Central memory CD8-positive, alpha-beta T cell (primary cell): ENCODE measurements around the gene SLC16A1.

Experiments used
- ATAC-seq: fragments of 150-1000 bp; cut with Tn5 transposase; replicated peaks from 2 replicates; pipeline ENCODE4 v1.10.0; 2022; ENCODE audit warnings: mild to moderate bottlenecking, moderate FRiP score, moderate number of reproducible peaks; ENCODE audit not compliant: poor library complexity, severe bottlenecking; ENCODE audit errors: extremely low read depth
- DNase-seq, 2 donors: peaks; one replicate each; pipeline ENCODE4 v3.0.0; 2021; ENCODE audit warnings: low spot score in 2 of 2
- H3K27ac Mint-ChIP-seq: one replicate; pipeline ENCODE4 v1.8.0; 2022; ENCODE audit warnings: low read depth, mild to moderate bottlenecking, moderate library complexity, mixed read lengths
- H3K27me3 Mint-ChIP-seq: one replicate; pipeline ENCODE4 v1.8.0; 2022; ENCODE audit warnings: mixed read lengths
- H3K36me3 Mint-ChIP-seq: one replicate; pipeline ENCODE4 v1.8.0; 2022; ENCODE audit warnings: mild to moderate bottlenecking, moderate library complexity, mixed read lengths; ENCODE audit not compliant: insufficient read depth
- H3K4me1 Mint-ChIP-seq: one replicate; pipeline ENCODE4 v1.8.0; 2022; ENCODE audit warnings: mixed read lengths
- H3K4me3 Mint-ChIP-seq: one replicate; pipeline ENCODE4 v1.8.0; 2022; ENCODE audit warnings: mild to moderate bottlenecking, moderate library complexity, mixed read lengths
- H3K9me3 Mint-ChIP-seq: one replicate; pipeline ENCODE4 v1.8.0; 2022; ENCODE audit warnings: mixed read lengths

The SLC16A1 gene

GRCh38 chr1:112933820-112934571 lies 22.0 kb downstream of the SLC16A1 start:
- H3K4me3 Mint-ChIP-seq, result no peak overlapping the region
- ATAC-seq (no peak), DNase-seq (no peak)
- H3K27me3 Mint-ChIP-seq, result no peaks in the 10 kb centered on the region
- no peaks in the 10 kb centered on the region for H3K9me3 Mint-ChIP-seq
- H3K36me3 Mint-ChIP-seq, result peaks cover 2% of the 10 kb centered on the region
- no peaks in the 10 kb centered on the region for H3K4me1 Mint-ChIP-seq
- peak overlapping the region; percentile 21 for H3K27ac Mint-ChIP-seq

GRCh38 chr1:112929979-112930378 lies 26.0 kb downstream of the SLC16A1 start:
- no peaks in the 10 kb centered on the region for H3K9me3 Mint-ChIP-seq
- H3K36me3 Mint-ChIP-seq, result peaks cover 7% of the 10 kb centered on the region
- ATAC-seq (no peak), DNase-seq (no peak)
- no peaks in the 10 kb centered on the region for H3K27me3 Mint-ChIP-seq
- no peak overlapping the region for H3K4me3 Mint-ChIP-seq
- H3K27ac Mint-ChIP-seq, result no peak overlapping the region
- no peaks in the 10 kb centered on the region for H3K4me1 Mint-ChIP-seq

GRCh38 chr1:112927462-112927990 lies 28.5 kb downstream of the SLC16A1 start:
- Mint-ChIP-seq H3K27me3 (no peaks in the 10 kb centered on the region), H3K9me3 (no peaks in the 10 kb centered on the region), H3K27ac (no peak overlapping the region), H3K4me3 (no peak overlapping the region), H3K36me3 (peaks cover 7% of the 10 kb centered on the region), H3K4me1 (no peaks in the 10 kb centered on the region)
- ATAC-seq (no peak), DNase-seq (no peak)

- peaks cover 7% of the 10 kb centered on the region for H3K36me3 Mint-ChIP-seq
- no peak overlapping the region for H3K4me3 Mint-ChIP-seq
- no peaks in the 10 kb centered on the region for H3K9me3 Mint-ChIP-seq
- ATAC-seq (no peak), DNase-seq (no peak)
- no peaks in the 10 kb centered on the region for H3K27me3 Mint-ChIP-seq
- no peaks in the 10 kb centered on the region for H3K4me1 Mint-ChIP-seq
- no peak overlapping the region for H3K27ac Mint-ChIP-seq
These were observed 29.1 kb downstream of the SLC16A1 start for GRCh38 chr1:112926858-112927257.

- ATAC-seq (no peak), DNase-seq (no peak)
- H3K27ac Mint-ChIP-seq, result peak overlapping the region; percentile 39
- no peaks in the 10 kb centered on the region for H3K27me3 Mint-ChIP-seq
- H3K4me1 Mint-ChIP-seq, result no peaks in the 10 kb centered on the region
- H3K4me3 Mint-ChIP-seq, result no peak overlapping the region
- H3K9me3 Mint-ChIP-seq, result no peaks in the 10 kb centered on the region
- peaks cover 9% of the 10 kb centered on the region for H3K36me3 Mint-ChIP-seq
These were observed 31.0 kb downstream of the SLC16A1 start for GRCh38 chr1:112925015-112925414.

GRCh38 chr1:112923959-112924349 lies 32.0 kb downstream of the SLC16A1 start:
- Mint-ChIP-seq H3K27ac (no peak overlapping the region), H3K4me3 (no peak overlapping the region), H3K27me3 (no peaks in the 10 kb centered on the region), H3K36me3 (peaks cover 9% of the 10 kb centered on the region), H3K9me3 (no peaks in the 10 kb centered on the region), H3K4me1 (no peaks in the 10 kb centered on the region)
- DNase-seq (no peak), ATAC-seq (no peak)

GRCh38 chr1:112923234-112923958 lies 32.6 kb downstream of the SLC16A1 start:
- no peaks in the 10 kb centered on the region for H3K4me1 Mint-ChIP-seq
- DNase-seq (no peak), ATAC-seq (no peak)
- H3K4me3 Mint-ChIP-seq, result no peak overlapping the region
- H3K9me3 Mint-ChIP-seq, result no peaks in the 10 kb centered on the region
- peaks cover 9% of the 10 kb centered on the region for H3K36me3 Mint-ChIP-seq
- H3K27me3 Mint-ChIP-seq, result no peaks in the 10 kb centered on the region
- no peak overlapping the region for H3K27ac Mint-ChIP-seq

GRCh38 chr1:112911506-112912220 lies 44.3 kb downstream of the SLC16A1 start:
- Mint-ChIP-seq H3K4me1 (no peaks in the 10 kb centered on the region), H3K4me3 (no peak overlapping the region), H3K9me3 (no peaks in the 10 kb centered on the region), H3K36me3 (peaks cover 11% of the 10 kb centered on the region), H3K27me3 (no peaks in the 10 kb centered on the region), H3K27ac (no peak overlapping the region)
- no peak for ATAC-seq
- DNase-seq, result no peak

GRCh38 chr1:112909847-112910246 lies 46.1 kb downstream of the SLC16A1 start:
- ATAC-seq, result no peak
- H3K27me3 Mint-ChIP-seq, result no peaks in the 10 kb centered on the region
- H3K9me3 Mint-ChIP-seq, result no peaks in the 10 kb centered on the region
- peaks cover 9% of the 10 kb centered on the region for H3K36me3 Mint-ChIP-seq
- DNase-seq, result no peak
- H3K27ac Mint-ChIP-seq, result no peak overlapping the region
- no peak overlapping the region for H3K4me3 Mint-ChIP-seq
- peaks cover 2% of the 10 kb centered on the region for H3K4me1 Mint-ChIP-seq

GRCh38 chr1:112906150-112906698 lies 49.8 kb downstream of the SLC16A1 start:
- DNase-seq, result no peak
- Mint-ChIP-seq H3K9me3 (no peaks in the 10 kb centered on the region), H3K36me3 (peaks cover 1% of the 10 kb centered on the region), H3K27ac (no peak overlapping the region), H3K27me3 (no peaks in the 10 kb centered on the region), H3K4me1 (peaks cover 14% of the 10 kb centered on the region), H3K4me3 (no peak overlapping the region)
- no peak for ATAC-seq

GRCh38 chr1:112905395-112906149 lies 50.4 kb downstream of the SLC16A1 start:
- Mint-ChIP-seq H3K36me3 (peaks cover 1% of the 10 kb centered on the region), H3K9me3 (no peaks in the 10 kb centered on the region), H3K4me1 (peaks cover 14% of the 10 kb centered on the region), H3K27me3 (no peaks in the 10 kb centered on the region), H3K27ac (no peak overlapping the region), H3K4me3 (no peak overlapping the region)
- no peak for ATAC-seq
- DNase-seq, result no peak

GRCh38 chr1:112904831-112905261 lies 51.1 kb downstream of the SLC16A1 start:
- H3K27ac Mint-ChIP-seq, result no peak overlapping the region
- no peak overlapping the region for H3K4me3 Mint-ChIP-seq
- ATAC-seq, result no peak
- no peak for DNase-seq
- no peaks in the 10 kb centered on the region for H3K9me3 Mint-ChIP-seq
- H3K36me3 Mint-ChIP-seq, result peaks cover 1% of the 10 kb centered on the region
- no peaks in the 10 kb centered on the region for H3K27me3 Mint-ChIP-seq
- H3K4me1 Mint-ChIP-seq, result peaks cover 14% of the 10 kb centered on the region
